D721Med (cell line): ENCODE results near the gene BNC2.
"Not testable (repeated sequence)": the region's sequence is repeated elsewhere in the genome, so short reads cannot be mapped to it uniquely, and the experiment has no call there.

Experiments used
- DNase-seq: peaks from one replicate; pipeline ENCODE4 v3.0.0; 2011; ENCODE audit warnings: low spot score; ENCODE audit not compliant: insufficient read length
- FAIRE-seq: peaks from 2 replicates; lab custom pipeline; 2011; peaks lifted over from hg19 to GRCh38; lab: Jason Lieb, UNC
- TF ChIP-seq, protein P1 (sequence below): IDR thresholded peaks from 2 replicates; pipeline ENCODE4 v1.5.1; 2012; ENCODE audit warnings: mild to moderate bottlenecking, control low read depth; ENCODE audit not compliant: insufficient read depth; ENCODE audit errors: missing control alignments

Gene BNC2

GRCh38 chr9:16545639-16546038, 324.8 kb downstream of the BNC2 start:
- DNase-seq (no peak), FAIRE-seq (no peak)
- TF ChIP-seq, protein P1, sequence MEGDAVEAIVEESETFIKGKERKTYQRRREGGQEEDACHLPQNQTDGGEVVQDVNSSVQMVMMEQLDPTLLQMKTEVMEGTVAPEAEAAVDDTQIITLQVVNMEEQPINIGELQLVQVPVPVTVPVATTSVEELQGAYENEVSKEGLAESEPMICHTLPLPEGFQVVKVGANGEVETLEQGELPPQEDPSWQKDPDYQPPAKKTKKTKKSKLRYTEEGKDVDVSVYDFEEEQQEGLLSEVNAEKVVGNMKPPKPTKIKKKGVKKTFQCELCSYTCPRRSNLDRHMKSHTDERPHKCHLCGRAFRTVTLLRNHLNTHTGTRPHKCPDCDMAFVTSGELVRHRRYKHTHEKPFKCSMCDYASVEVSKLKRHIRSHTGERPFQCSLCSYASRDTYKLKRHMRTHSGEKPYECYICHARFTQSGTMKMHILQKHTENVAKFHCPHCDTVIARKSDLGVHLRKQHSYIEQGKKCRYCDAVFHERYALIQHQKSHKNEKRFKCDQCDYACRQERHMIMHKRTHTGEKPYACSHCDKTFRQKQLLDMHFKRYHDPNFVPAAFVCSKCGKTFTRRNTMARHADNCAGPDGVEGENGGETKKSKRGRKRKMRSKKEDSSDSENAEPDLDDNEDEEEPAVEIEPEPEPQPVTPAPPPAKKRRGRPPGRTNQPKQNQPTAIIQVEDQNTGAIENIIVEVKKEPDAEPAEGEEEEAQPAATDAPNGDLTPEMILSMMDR = no peak

DNA sequence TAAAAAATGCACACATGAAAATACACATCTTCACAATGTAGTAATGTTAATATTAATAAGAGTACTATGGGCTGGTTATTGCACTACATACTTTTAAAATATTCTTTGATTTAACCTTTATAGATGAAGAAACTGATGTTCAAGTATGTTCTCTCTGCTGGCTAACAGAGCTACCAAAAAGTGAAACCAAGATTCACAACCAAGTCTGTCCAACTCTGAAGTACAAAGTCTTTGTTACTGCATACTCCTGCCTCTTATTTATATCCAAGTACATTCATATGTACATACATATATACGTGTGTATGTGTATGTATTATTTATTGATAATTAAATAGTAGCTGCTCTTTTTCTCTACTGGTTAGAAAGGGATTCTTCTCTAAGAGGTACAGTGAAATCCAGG, 325.6 kb downstream of the BNC2 start:
- TF ChIP-seq, protein P1 = no peak
- DNase-seq (no peak), FAIRE-seq (no peak)

DNA sequence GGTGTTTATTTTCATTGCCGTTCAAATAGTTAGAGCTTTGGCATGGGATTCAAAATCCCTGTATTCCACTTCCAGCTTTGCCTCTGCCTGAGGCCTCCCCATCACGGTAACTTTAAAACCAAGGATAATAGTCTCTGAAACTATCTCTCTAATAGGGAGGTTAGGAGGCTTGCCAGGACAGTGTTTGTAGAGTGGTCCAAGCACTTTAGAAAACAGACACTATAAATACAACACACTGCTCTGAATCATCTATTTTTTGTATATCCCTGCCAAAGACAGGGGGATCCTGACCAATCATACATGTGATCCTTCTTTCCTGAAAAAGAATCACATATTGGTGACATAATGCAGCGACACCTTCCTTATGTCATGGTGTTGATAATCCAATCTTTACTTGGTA, 326.8 kb downstream of the BNC2 start:
- DNase-seq = no peak
- TF ChIP-seq, protein P1 = no peak

DNA sequence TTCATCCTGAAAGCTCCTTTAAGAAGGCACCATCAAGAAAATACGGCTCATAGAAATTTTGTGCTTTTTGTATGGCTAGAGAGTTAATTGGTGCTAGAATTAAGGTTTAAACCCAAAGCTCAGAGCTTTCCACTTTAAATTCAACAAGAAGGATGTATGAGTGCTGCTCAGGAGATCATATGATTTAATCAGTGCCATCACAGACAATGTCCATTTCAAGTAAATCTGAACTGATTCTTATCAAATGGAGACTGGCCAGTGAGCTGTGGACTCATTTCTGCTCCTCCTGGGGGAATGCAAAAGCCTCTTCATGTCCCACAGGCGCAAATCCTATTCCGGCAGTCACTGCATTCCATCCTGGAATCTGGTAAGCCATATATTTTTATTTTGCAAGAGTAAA, 327.2 kb downstream of the BNC2 start:
- TF ChIP-seq, protein P1 = no peak
- DNase-seq (no peak), FAIRE-seq (no peak)

More for the DNA sequence above, 326.8 kb downstream of the BNC2 start:
- no peak for FAIRE-seq

GRCh38 chr9:16542290-16542689, 328.2 kb downstream of the BNC2 start:
- FAIRE-seq = no peak
- DNase-seq = no peak
- TF ChIP-seq, protein P1 = no peak

DNA sequence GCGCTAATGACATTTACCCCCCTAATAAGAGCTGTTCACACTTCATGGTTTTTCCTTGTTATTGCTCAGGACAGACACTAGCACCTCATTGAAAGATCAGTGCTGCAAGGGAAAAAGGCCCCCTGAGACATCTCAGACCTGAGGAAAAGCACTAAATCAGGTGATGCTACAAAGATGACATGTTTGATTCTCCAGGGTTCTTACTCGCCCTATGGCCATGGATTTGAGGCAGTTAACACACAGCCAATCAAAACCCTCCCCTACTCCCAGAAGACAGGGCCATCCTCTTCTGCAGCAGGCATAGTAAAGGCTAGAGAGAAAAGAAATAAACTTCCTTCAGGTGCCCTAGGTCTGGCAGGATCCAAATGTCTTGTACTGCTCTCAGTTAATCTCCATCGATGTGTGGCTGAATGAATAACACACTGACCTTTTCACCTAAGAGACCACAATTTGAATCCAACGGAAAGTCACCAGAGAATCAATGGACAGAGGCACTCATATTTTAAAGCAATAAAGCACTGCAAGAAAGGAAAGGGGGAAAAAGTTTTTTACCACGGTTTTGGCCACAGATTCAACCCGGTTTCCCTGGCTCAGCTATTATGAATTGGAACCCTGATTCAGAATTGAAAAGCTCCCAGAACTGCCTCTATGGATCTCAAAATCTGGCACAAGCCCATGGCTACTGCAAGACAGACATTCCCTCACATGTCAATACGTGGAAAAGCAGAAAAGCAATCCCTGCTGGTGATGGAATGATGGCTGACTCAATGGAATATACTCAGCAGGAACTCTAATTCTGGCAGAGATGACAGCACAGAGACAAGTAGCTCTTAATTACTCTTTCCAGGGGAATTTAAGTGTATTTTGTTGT, 329.5 kb downstream of the BNC2 start:
- FAIRE-seq (no peak), DNase-seq (no peak)
- TF ChIP-seq, protein P1 = no peak

- DNase-seq, FAIRE-seq: not testable (repeated sequence)
These were observed 330.8 kb downstream of the BNC2 start for GRCh38 chr9:16539626-16540025.

- TF ChIP-seq, protein P1 = no peak
- DNase-seq (no peak), FAIRE-seq (no peak)
These were observed 334.9 kb downstream of the BNC2 start for GRCh38 chr9:16535555-16535954.
